ENCODE data around the gene FAM240B. TPM values are rescaled to one million over a fixed set of nuclear protein-coding genes. Genes with fewer than 3 reads are reported as not detected.

FAM240B gene
- polyA plus RNA-seq, 3 donors: not detected

GRCh38 chr9:38675831-38676230, 44.1 kb downstream of the FAM240B start:
- Histone ChIP-seq H3K4me2 (replicated peaks; ENCODE audit: extremely low read depth, low read length, poor library complexity, severe bottlenecking) (no peak overlapping the region), H2AFZ (ENCODE audit: insufficient read depth, low read depth, low read length, poor library complexity, severe bottlenecking) (no peak overlapping the region), H3K4me3 (replicated peaks in 1 of 3; ENCODE audit: low read depth in 2 of 3, low read length in 3 of 3) (no peak overlapping the region), H3K27ac (ENCODE audit: low read depth in 1 of 2, low read length in 2 of 2) (no peak overlapping the region), H3K9me3 (replicated peaks in 1 of 2; ENCODE audit: control insufficient read depth in 1 of 2, insufficient read depth in 1 of 2, low read length in 2 of 2) (no peaks in the 10 kb centered on the region), H3K9ac (ENCODE audit: insufficient read depth, low read length, poor library complexity, severe bottlenecking) (no peak overlapping the region), H3K27me3 (ENCODE audit: control insufficient read depth in 2 of 2, insufficient read depth in 2 of 2, low read length in 2 of 2) (no peaks in the 10 kb centered on the region), H3K79me2 (ENCODE audit: insufficient read depth, low read length) (no peaks in the 10 kb centered on the region), H3K4me1 (ENCODE audit: control insufficient read depth in 1 of 2, insufficient read depth in 2 of 2, low read length in 2 of 2) (peaks cover 0 to 3% of the 10 kb centered on the region in 2 donors), H3K36me3 (replicated peaks in 1 of 2; ENCODE audit: control insufficient read depth in 1 of 2, insufficient read depth in 2 of 2, low read length in 2 of 2) (no peaks in the 10 kb centered on the region), H4K20me1 (ENCODE audit: insufficient read depth, low read length) (no peaks in the 10 kb centered on the region)
- no peak overlapping the region for H3K27ac Mint-ChIP-seq
- H3K36me3 Mint-ChIP-seq: no peaks in the 10 kb centered on the region
- TF ChIP-seq CTCF (IDR thresholded peaks at IDR 0.05): no peak
- peaks cover 13% of the 10 kb centered on the region for H3K4me1 Mint-ChIP-seq
- H3K4me3 Mint-ChIP-seq: no peak overlapping the region
- peaks cover 2 to 7% (median 5%) of the 10 kb centered on the region in 3 donors for H3K27me3 Mint-ChIP-seq (ENCODE audit: low read depth in 3 of 3)
- no CpG with 5 or more reads among the region's 2 CpGs for WGBS (ENCODE audit: insufficient coverage)
- peaks cover 0 to 5% (median 0%) of the 10 kb centered on the region in 7 donors for H3K9me3 Mint-ChIP-seq
- intact Hi-C loops (cut with micrococcal nuclease): no loop called here
- no peak for DNase-seq

DNA sequence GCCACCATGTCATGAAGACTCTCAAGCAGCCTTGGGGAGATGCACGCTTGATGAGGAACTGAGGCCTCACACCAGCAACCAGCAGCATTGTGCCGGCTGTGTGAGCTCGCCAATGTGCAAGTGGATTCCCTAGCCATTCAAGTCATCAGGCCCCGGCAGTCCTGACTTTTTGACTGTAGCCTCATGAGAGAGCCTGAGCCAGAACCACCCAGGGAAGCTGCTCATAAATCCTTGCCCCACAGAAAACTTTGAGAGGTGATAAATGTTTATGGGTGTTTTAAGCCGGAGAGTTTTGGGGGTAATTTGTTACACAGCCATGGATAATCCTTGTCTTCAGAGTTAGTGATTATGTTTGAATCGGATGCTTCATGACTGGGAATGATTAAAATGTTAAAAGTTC, 44.7 kb downstream of the FAM240B start:
- peaks cover 13% of the 10 kb centered on the region for H3K4me1 Mint-ChIP-seq
- 90% methylated on average over 3 of the region's 6 CpGs for WGBS (ENCODE audit: insufficient coverage)
- peaks cover 0 to 3% of the 10 kb centered on the region in 2 donors for H3K4me1 ChIP-seq (ENCODE audit: control insufficient read depth in 1 of 2, insufficient read depth in 2 of 2, low read length in 2 of 2)

More for the DNA sequence above, 44.7 kb downstream of the FAM240B start:
- Histone ChIP-seq H3K4me2 (replicated peaks; ENCODE audit: extremely low read depth, low read length, poor library complexity, severe bottlenecking) (no peak overlapping the region), H3K4me3 (replicated peaks in 1 of 3; ENCODE audit: low read depth in 2 of 3, low read length in 3 of 3) (no peak overlapping the region), H3K27me3 (ENCODE audit: control insufficient read depth in 2 of 2, insufficient read depth in 2 of 2, low read length in 2 of 2) (no peaks in the 10 kb centered on the region), H3K79me2 (ENCODE audit: insufficient read depth, low read length) (no peaks in the 10 kb centered on the region), H3K9me3 (replicated peaks in 1 of 2; ENCODE audit: control insufficient read depth in 1 of 2, insufficient read depth in 1 of 2, low read length in 2 of 2) (no peaks in the 10 kb centered on the region), H3K27ac (ENCODE audit: low read depth in 1 of 2, low read length in 2 of 2) (no peak overlapping the region), H3K36me3 (replicated peaks in 1 of 2; ENCODE audit: control insufficient read depth in 1 of 2, insufficient read depth in 2 of 2, low read length in 2 of 2) (no peaks in the 10 kb centered on the region), H2AFZ (ENCODE audit: insufficient read depth, low read depth, low read length, poor library complexity, severe bottlenecking) (no peak overlapping the region), H3K9ac (ENCODE audit: insufficient read depth, low read length, poor library complexity, severe bottlenecking) (no peak overlapping the region), H4K20me1 (ENCODE audit: insufficient read depth, low read length) (no peaks in the 10 kb centered on the region)
- Mint-ChIP-seq H3K9me3 (peaks cover 0 to 5% (median 0%) of the 10 kb centered on the region in 7 donors), H3K27ac (no peak overlapping the region), H3K4me3 (no peak overlapping the region), H3K27me3 (ENCODE audit: low read depth in 3 of 3) (peaks cover 2 to 5% (median 5%) of the 10 kb centered on the region in 3 donors), H3K36me3 (no peaks in the 10 kb centered on the region)
- no peak for DNase-seq
- intact Hi-C loops (cut with micrococcal nuclease): no loop called here
- TF ChIP-seq CTCF (IDR thresholded peaks at IDR 0.05): no peak
